Astrocyte (in vitro differentiated cells and primary cell): ENCODE results near the gene CEACAM16.

Experiments
- CTCF ChIP-seq: IDR thresholded peaks from 2 replicates; pipeline ENCODE4 v1.5.1; 2011; ENCODE audit warnings: low read depth, mild to moderate bottlenecking, inconsistent platforms, low read length, moderate library complexity; ENCODE audit not compliant: insufficient read depth
- EZH2 ChIP-seq: IDR thresholded peaks from 2 replicates; pipeline ENCODE4 v1.6.1; 2012; ENCODE audit warnings: mild to moderate bottlenecking, low read length, inconsistent platforms; ENCODE audit not compliant: insufficient read depth

GRCh38 chr19:44677019-44677811, 21.7 kb upstream of the CEACAM16 start:
- TF ChIP-seq CTCF (no peak), EZH2 (no peak)
